GM23338 (cell line): ENCODE results near the gene WNT10A. TPM values are rescaled to one million over a fixed set of nuclear protein-coding genes. Genes with fewer than 3 reads are reported as not detected.
A peak's percentile ranks its signal among the peaks of the same experiment; 100 is the strongest.

Source experiments
- ATAC-seq: fragments of 200-7000 bp; cut with Tn5 transposase; 3 replicates; pipeline ENCODE4 v1.9.1; 2020
- DNase-seq: peaks from one replicate; pipeline ENCODE4 v3.0.0-alpha.2; 2015; ENCODE audit warnings: low spot score
- H2AFZ ChIP-seq: fragments of 200-600 bp; sonication (generic); 2 replicates; pipeline ENCODE4 v1.8.0; 2016; ENCODE audit warnings: antibody characterized with exemption, mild to moderate bottlenecking, moderate library complexity
- H3F3A ChIP-seq: fragments of 200-600 bp; sonication (generic); replicated peaks from 2 replicates; pipeline ENCODE4 v1.8.0; 2017; ENCODE audit warnings: antibody characterized with exemption, mixed run types, low read depth
- H3K27ac ChIP-seq: fragments of 200-600 bp; sonication (generic); 2 replicates; pipeline ENCODE4 v1.6.1; 2016; ENCODE audit warnings: low read depth
- H3K27me3 ChIP-seq: fragments of 200-600 bp; sonication (generic); 2 replicates; pipeline ENCODE4 v1.8.0; 2016; ENCODE audit warnings: mild to moderate bottlenecking, mixed run types, moderate library complexity; ENCODE audit not compliant: insufficient read depth
- H3K36me3 ChIP-seq: fragments of 200-600 bp; sonication (generic); 2 replicates; pipeline ENCODE4 v1.8.0; 2016; ENCODE audit warnings: mild to moderate bottlenecking; ENCODE audit not compliant: insufficient read depth
- H3K4me1 ChIP-seq: fragments of 200-600 bp; sonication (generic); 2 replicates; pipeline ENCODE4 v1.8.0; 2016; ENCODE audit warnings: mild to moderate bottlenecking, moderate library complexity; ENCODE audit not compliant: insufficient read depth
- H3K4me2 ChIP-seq: fragments of 200-600 bp; sonication (generic); 2 replicates; pipeline ENCODE4 v1.7.1; 2017; ENCODE audit warnings: mixed run types
- H3K4me3 ChIP-seq: fragments of 200-600 bp; sonication (generic); 2 replicates; pipeline ENCODE4 v1.6.1; 2016; ENCODE audit warnings: mixed run types
- H3K79me2 ChIP-seq: fragments of 200-600 bp; sonication (generic); replicated peaks from 2 replicates; pipeline ENCODE4 v1.8.0; 2017; ENCODE audit warnings: mild to moderate bottlenecking; ENCODE audit not compliant: insufficient read depth
- H3K9me2 ChIP-seq: fragments of 200-600 bp; sonication (generic); 2 replicates; pipeline ENCODE4 v1.8.0; 2017; ENCODE audit not compliant: insufficient read depth
- H4K20me1 ChIP-seq: fragments of 200-600 bp; sonication (generic); replicated peaks from 2 replicates; pipeline ENCODE4 v1.8.0; 2017; ENCODE audit warnings: mild to moderate bottlenecking; ENCODE audit not compliant: insufficient read depth
- H3K27ac Mint-ChIP-seq: 2 replicates; pipeline ENCODE4 v1.8.0; 2020; ENCODE audit warnings: inconsistent platforms, mild to moderate bottlenecking, moderate library complexity, mixed read lengths
- H3K27me3 Mint-ChIP-seq: 3 replicates; pipeline ENCODE4 v1.8.0; 2022; ENCODE audit warnings: low read depth, mild to moderate bottlenecking, moderate library complexity, mixed read lengths, inconsistent platforms; ENCODE audit not compliant: insufficient read depth, poor library complexity
- H3K36me3 Mint-ChIP-seq: 3 replicates; pipeline ENCODE4 v1.8.0; 2021; ENCODE audit warnings: low read depth, mild to moderate bottlenecking, inconsistent platforms, moderate library complexity, mixed read lengths
- H3K4me1 Mint-ChIP-seq: 3 replicates; pipeline ENCODE4 v1.8.0; 2020; ENCODE audit warnings: mild to moderate bottlenecking, inconsistent platforms, mixed read lengths
- H3K4me3 Mint-ChIP-seq: 3 replicates; pipeline ENCODE4 v1.8.0; 2021; ENCODE audit warnings: moderate library complexity, mild to moderate bottlenecking, inconsistent platforms, mixed read lengths
- H3K9me3 Mint-ChIP-seq: 3 replicates; pipeline ENCODE4 v1.8.0; 2020; ENCODE audit warnings: moderate library complexity, mild to moderate bottlenecking, inconsistent platforms, mixed read lengths
- CREB1 ChIP-seq: fragments of 250-450 bp; sonication (Bioruptor Pico); IDR thresholded peaks from 2 replicates; pipeline ENCODE4 v1.5.0; 2020; ENCODE audit warnings: low read depth, mild to moderate bottlenecking, moderate library complexity
- EZH2 ChIP-seq: fragments of 200-600 bp; sonication (generic); IDR thresholded peaks from one replicate; pipeline ENCODE4 v1.8.0; 2017; ENCODE audit warnings: antibody characterized with exemption, mild to moderate bottlenecking, low read depth; ENCODE audit not compliant: unreplicated experiment
- EZH2phosphoT487 ChIP-seq: fragments of 200-600 bp; sonication (generic); IDR thresholded peaks from one replicate; pipeline ENCODE4 v1.8.1; 2018; ENCODE audit warnings: antibody characterized with exemption; ENCODE audit not compliant: unreplicated experiment
- NANOG ChIP-seq: IDR thresholded peaks from 2 replicates; pipeline ENCODE4 v1.6.1; 2016; ENCODE audit warnings: antibody characterized with exemption, borderline replicate concordance
- POLR2AphosphoS5 ChIP-seq: IDR thresholded peaks from 2 replicates; pipeline ENCODE4 v1.6.1; 2016; ENCODE audit warnings: antibody characterized with exemption, low read depth
- ZNF114 ChIP-seq: fragments of 250-450 bp; sonication (Bioruptor Pico); IDR thresholded peaks from 2 replicates; pipeline ENCODE4 v1.5.0; 2020; ENCODE audit warnings: mild to moderate bottlenecking, moderate library complexity
- ZNF331 ChIP-seq: fragments of 250-450 bp; sonication (Bioruptor Pico); IDR thresholded peaks from 2 replicates; pipeline ENCODE4 v1.5.0; 2020; ENCODE audit warnings: low read depth, mild to moderate bottlenecking, moderate library complexity
- polyA plus RNA-seq: library from polyadenylated mRNA; unstranded; fragments of >200 nt; fragmentation: Nextera tagmentation; extraction: Ambion mirVana; gene quantifications from 2 replicates; pipeline ENCODE4 v1.2.1, GENCODE V29; 2016
- total RNA-seq: library from RNA; depleted of rRNA; stranded (reverse); fragments of >200 nt; shearing (Covaris generic); gene quantifications from 2 replicates; pipeline ENCODE4 v1.2.3, GENCODE V29; 2014
- TF ChIP-seq, protein P1 (sequence below): IDR thresholded peaks from 2 replicates; pipeline ENCODE4 v1.6.1; 2016; ENCODE audit warnings: antibody characterized with exemption
- TF ChIP-seq, protein P2 (sequence below), 2 experiments: fragments of 200-600 bp in 1 of 2; sonication (generic) in 1 of 2; conservative IDR thresholded peaks; 2 replicates each; pipeline versions ENCODE4 v1.5.1 to v1.6.1; 2016 to 2017; ENCODE audit warnings: antibody characterized with exemption in 2 of 2, low read depth in 2 of 2, mild to moderate bottlenecking in 2 of 2, moderate library complexity in 1 of 2

The WNT10A gene
- total and polyA plus RNA-seq, 2 experiments from 2014 or later = not detected

DNA sequence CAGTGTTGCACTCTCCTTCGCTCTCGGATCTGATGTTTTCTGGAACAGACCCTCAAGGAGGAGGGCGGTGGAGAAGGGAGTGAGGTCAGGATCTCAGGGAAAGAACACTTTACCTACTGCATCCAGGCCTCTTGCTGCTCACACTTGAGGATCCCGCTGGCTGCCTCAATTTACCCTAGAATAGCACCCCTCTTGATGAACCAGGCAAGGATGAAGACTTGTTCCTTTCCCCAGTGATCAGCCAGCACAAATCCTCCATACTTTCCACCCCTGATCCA, 14.2 kb downstream of the WNT10A start (continued):
- TF ChIP-seq POLR2AphosphoS5 (no peak), EZH2phosphoT487 (no peak)
- TF ChIP-seq, protein P1, sequence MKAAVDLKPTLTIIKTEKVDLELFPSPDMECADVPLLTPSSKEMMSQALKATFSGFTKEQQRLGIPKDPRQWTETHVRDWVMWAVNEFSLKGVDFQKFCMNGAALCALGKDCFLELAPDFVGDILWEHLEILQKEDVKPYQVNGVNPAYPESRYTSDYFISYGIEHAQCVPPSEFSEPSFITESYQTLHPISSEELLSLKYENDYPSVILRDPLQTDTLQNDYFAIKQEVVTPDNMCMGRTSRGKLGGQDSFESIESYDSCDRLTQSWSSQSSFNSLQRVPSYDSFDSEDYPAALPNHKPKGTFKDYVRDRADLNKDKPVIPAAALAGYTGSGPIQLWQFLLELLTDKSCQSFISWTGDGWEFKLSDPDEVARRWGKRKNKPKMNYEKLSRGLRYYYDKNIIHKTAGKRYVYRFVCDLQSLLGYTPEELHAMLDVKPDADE = no peak

DNA sequence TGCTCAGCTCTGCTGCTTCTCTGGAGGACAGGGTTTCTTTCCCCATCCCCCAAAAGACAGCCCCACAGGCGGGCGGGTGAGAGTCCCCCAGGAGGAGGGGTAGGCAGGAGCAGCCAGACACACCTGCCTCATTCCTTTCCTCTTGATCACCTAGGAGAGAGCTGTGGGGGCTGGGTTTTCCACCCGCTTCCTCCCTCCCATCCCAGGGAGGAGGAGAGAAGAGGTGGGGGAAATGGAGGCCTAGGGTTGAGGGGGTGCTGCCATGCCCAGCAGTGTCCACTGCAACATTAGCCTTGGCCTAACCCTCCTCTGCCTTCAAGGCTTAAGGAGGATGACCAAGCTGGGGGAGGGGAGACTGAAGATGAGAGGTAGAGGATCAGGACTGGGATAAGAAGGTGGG, 14.7 kb downstream of the WNT10A start:
- H3K4me2 ChIP-seq = peak overlapping the region; percentile 57; the same call in 1 of the 2 replicates
- H3K36me3 Mint-ChIP-seq = peaks cover 3% of the 10 kb centered on the region; the same call in 1 of the 3 replicates
- no peak overlapping the region for H3K27ac Mint-ChIP-seq

More for the DNA sequence above, 14.7 kb downstream of the WNT10A start:
- H3K4me3 Mint-ChIP-seq = no peak overlapping the region; the same call in 2 of the 3 replicates
- Histone ChIP-seq H3K27me3 (peaks cover 100% of the 10 kb centered on the region), H3K36me3 (no peaks in the 10 kb centered on the region), H2AFZ (no peak overlapping the region), H3K79me2 (no peaks in the 10 kb centered on the region), H3K9me2 (no peaks in the 10 kb centered on the region), H4K20me1 (peaks cover 15% of the 10 kb centered on the region), H3K27ac (no peak overlapping the region), H3K4me3 (0 out of 2 replicates have a peak overlapping the region, but pooled peaks have one; percentile 28), H3F3A (no peaks in the 10 kb centered on the region), H3K4me1 (peaks cover 27% of the 10 kb centered on the region)
- no peaks in the 10 kb centered on the region; the same call in 1 of the 3 replicates for H3K9me3 Mint-ChIP-seq
- ATAC-seq = peak; percentile 3; the same call in 1 of the 3 replicates
- peaks cover 94% of the 10 kb centered on the region for H3K27me3 Mint-ChIP-seq
- DNase-seq = peak; percentile 65
- TF ChIP-seq, protein P2, sequence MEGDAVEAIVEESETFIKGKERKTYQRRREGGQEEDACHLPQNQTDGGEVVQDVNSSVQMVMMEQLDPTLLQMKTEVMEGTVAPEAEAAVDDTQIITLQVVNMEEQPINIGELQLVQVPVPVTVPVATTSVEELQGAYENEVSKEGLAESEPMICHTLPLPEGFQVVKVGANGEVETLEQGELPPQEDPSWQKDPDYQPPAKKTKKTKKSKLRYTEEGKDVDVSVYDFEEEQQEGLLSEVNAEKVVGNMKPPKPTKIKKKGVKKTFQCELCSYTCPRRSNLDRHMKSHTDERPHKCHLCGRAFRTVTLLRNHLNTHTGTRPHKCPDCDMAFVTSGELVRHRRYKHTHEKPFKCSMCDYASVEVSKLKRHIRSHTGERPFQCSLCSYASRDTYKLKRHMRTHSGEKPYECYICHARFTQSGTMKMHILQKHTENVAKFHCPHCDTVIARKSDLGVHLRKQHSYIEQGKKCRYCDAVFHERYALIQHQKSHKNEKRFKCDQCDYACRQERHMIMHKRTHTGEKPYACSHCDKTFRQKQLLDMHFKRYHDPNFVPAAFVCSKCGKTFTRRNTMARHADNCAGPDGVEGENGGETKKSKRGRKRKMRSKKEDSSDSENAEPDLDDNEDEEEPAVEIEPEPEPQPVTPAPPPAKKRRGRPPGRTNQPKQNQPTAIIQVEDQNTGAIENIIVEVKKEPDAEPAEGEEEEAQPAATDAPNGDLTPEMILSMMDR (conservative IDR thresholded peaks at IDR 0.05; ENCODE audit: low read depth in 2 of 2) = no peak
- TF ChIP-seq EZH2 (peak; percentile 18), NANOG (no peak), ZNF114 (CRISPR knock-in tag) (no peak), POLR2AphosphoS5 (no peak), CREB1 (CRISPR knock-in tag) (no peak), ZNF331 (CRISPR knock-in tag) (no peak)
- TF ChIP-seq, protein P1 = no peak
- H3K4me1 Mint-ChIP-seq = peaks cover 37% of the 10 kb centered on the region
